ENCODE measurements around the gene STXBP6. TPM values are rescaled to one million over a fixed set of nuclear protein-coding genes. Genes with fewer than 3 reads are reported as not detected.

STXBP6 gene
- total and polyA plus RNA-seq, 2 donors (not counting 3 experiments of a cell fraction or from before 2014, with no cell fraction given) = 0.06 TPM; not detected in 1

DNA sequence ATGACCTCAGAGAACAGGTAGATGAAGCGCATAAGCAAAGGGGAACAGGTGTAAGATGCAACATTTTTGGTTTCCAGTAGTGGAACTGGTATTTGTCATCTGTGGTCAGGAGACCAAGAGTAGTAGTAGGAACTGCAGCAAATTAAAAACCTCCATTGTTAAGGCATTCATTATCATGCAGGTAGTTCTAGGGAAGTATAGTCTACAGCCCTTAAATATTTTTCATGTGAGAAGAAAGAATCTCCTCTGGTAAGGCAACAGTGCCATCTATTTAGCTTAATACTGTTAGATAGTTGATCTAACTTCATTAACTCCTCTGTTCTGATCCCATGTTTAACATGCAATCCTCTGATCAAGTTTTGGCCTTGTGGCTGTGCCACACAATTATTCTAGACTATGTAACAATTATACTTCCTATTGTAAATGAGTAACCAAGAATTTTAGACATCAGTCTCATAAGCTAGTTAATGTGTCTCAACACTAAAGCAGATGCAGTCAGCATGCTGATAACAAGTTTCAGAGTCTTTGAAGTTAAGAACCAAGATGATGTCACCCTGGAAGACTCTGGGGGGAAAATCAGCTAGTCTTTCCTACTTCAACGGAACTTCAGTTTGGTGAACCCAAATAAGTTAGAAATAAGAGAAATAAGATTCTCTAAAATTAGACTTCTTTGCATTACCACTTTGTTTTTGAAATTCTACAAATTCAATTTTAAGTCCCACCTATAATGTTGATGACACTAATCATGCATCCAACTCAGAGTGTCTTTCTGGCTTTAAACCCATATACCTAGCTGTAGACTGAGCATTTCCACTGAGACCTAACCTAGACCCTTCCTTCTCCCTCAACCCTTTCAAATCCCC, 70.9 kb downstream of the STXBP6 start:
- no peak overlapping the region for H3K4me2 ChIP-seq (ENCODE audit: insufficient read depth, low read length)
- dilution Hi-C loops (cut with MboI; ENCODE audit: extremely low pct_ligation_motif_present, low sequenced_read_pairs) (no loop called here), intact Hi-C loops (cut with micrococcal nuclease) (no loop called here)
- DNase-seq (ENCODE audit: low read depth, low spot score) = no peak
- POLR2A ChIA-PET = no interaction called here
- no peak overlapping the region for H2AFZ ChIP-seq (ENCODE audit: low read depth, low read length)
- H3K36me3 ChIP-seq (ENCODE audit: control insufficient read depth in 2 of 2, extremely low read depth in 1 of 2, insufficient read depth in 2 of 2, low read length in 2 of 2) = no peaks in the 10 kb centered on the region
- no peak overlapping the region for H3K4me3 ChIP-seq (replicated peaks in 1 of 3; ENCODE audit: insufficient read depth in 1 of 3, low read depth in 1 of 3, low read length in 3 of 3)
- H3K27me3 ChIP-seq (ENCODE audit: control insufficient read depth in 2 of 2, insufficient read depth in 2 of 2, low read length in 2 of 2) = no peaks in the 10 kb centered on the region
- H3K4me1 ChIP-seq (ENCODE audit: control insufficient read depth, extremely low read depth, insufficient read depth, low read length) = no peaks in the 10 kb centered on the region
- CTCF ChIA-PET = no interaction called here
- no peak for FAIRE-seq
- no TSS peak for BruUV-seq (replicated peaks)
- no peak overlapping the region for H3K9ac ChIP-seq (replicated peaks; ENCODE audit: extremely low read depth, insufficient read depth, low read length)
- no peaks in the 10 kb centered on the region for H4K20me1 ChIP-seq (replicated peaks; ENCODE audit: control insufficient read depth, extremely low read depth, insufficient read depth, low read length)
- H3K9me1 ChIP-seq (replicated peaks; ENCODE audit: control insufficient read depth, extremely low read depth, insufficient read depth, low read length) = no peaks in the 10 kb centered on the region
- TF ChIP-seq JUN (IDR thresholded peaks at IDR 0.05; ENCODE audit: borderline replicate concordance, insufficient read depth, insufficient read length, low read depth) = no peak
- no peak for TF ChIP-seq EZH2 (IDR thresholded peaks at IDR 0.05; ENCODE audit: borderline replicate concordance, low read depth, low read length, severe bottlenecking)
- no peak for TF ChIP-seq POLR2AphosphoS5 (IDR thresholded peaks at IDR 0.05; ENCODE audit: insufficient read depth, low read depth, low read length)
- TF ChIP-seq GATA2 (IDR thresholded peaks at IDR 0.05; ENCODE audit: insufficient read depth, insufficient read length, low read depth, low read length) = no peak
- no peak for TF ChIP-seq FOS (IDR thresholded peaks at IDR 0.05; ENCODE audit: borderline replicate concordance, insufficient read depth, low read length)
- TF ChIP-seq MYC (IDR thresholded peaks at IDR 0.05; ENCODE audit: low read depth, low read length) = no peak
- TF ChIP-seq, protein P1, sequence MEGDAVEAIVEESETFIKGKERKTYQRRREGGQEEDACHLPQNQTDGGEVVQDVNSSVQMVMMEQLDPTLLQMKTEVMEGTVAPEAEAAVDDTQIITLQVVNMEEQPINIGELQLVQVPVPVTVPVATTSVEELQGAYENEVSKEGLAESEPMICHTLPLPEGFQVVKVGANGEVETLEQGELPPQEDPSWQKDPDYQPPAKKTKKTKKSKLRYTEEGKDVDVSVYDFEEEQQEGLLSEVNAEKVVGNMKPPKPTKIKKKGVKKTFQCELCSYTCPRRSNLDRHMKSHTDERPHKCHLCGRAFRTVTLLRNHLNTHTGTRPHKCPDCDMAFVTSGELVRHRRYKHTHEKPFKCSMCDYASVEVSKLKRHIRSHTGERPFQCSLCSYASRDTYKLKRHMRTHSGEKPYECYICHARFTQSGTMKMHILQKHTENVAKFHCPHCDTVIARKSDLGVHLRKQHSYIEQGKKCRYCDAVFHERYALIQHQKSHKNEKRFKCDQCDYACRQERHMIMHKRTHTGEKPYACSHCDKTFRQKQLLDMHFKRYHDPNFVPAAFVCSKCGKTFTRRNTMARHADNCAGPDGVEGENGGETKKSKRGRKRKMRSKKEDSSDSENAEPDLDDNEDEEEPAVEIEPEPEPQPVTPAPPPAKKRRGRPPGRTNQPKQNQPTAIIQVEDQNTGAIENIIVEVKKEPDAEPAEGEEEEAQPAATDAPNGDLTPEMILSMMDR (IDR thresholded peaks at IDR 0.05; ENCODE audit: extremely low read depth in 1 of 2, insufficient read depth in 1 of 2, low read depth in 1 of 2, low read length in 2 of 2) = no peak
- TF ChIP-seq, protein P2, sequence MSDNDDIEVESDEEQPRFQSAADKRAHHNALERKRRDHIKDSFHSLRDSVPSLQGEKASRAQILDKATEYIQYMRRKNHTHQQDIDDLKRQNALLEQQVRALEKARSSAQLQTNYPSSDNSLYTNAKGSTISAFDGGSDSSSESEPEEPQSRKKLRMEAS (IDR thresholded peaks at IDR 0.05; ENCODE audit: insufficient read depth, insufficient read length) = no peak
- TF ChIP-seq POLR2A (IDR thresholded peaks at IDR 0.05; ENCODE audit: low read depth, low read length) = no peak
- H3K27ac ChIP-seq (ENCODE audit: insufficient read depth, low read depth, low read length) = no peak overlapping the region
- H3K9me3 ChIP-seq (replicated peaks; ENCODE audit: control insufficient read depth, insufficient read depth, low read length) = no peaks in the 10 kb centered on the region
- H3K79me2 ChIP-seq (ENCODE audit: control insufficient read depth, insufficient read depth, low read length) = no peaks in the 10 kb centered on the region

All from endothelial cell of umbilical vein (primary cell).